Smooth muscle cell (in vitro differentiated cells): Measurements from ENCODE around the gene CEP120. TPM values are rescaled to one million over a fixed set of nuclear protein-coding genes. Genes with fewer than 3 reads are reported as not detected.
A peak's percentile ranks its signal among the peaks of the same experiment; 100 is the strongest.

Source experiments
- DNase-seq: peaks from one replicate; lab custom pipeline; 2025; ENCODE audit not compliant: unreplicated experiment; lab: John Stamatoyannopoulos, UW
- H2AFZ ChIP-seq: fragments of 200-600 bp; sonication (generic); 2 replicates; pipeline ENCODE4 v1.6.0; 2016; ENCODE audit warnings: antibody characterized with exemption, low read depth, mild to moderate bottlenecking
- H3F3A ChIP-seq: fragments of 200-600 bp; sonication (generic); 2 replicates; pipeline ENCODE4 v1.6.0; 2017; ENCODE audit warnings: antibody characterized with exemption, low read depth
- H3K27ac ChIP-seq: fragments of 200-600 bp; sonication (generic); 2 replicates; pipeline ENCODE4 v1.5.1; 2016; ENCODE audit warnings: low read depth, mild to moderate bottlenecking
- H3K27me3 ChIP-seq: fragments of 200-600 bp; sonication (generic); 2 replicates; pipeline ENCODE4 v1.6.1; 2016; ENCODE audit warnings: low read depth, mild to moderate bottlenecking
- H3K36me3 ChIP-seq: fragments of 200-600 bp; sonication (generic); 2 replicates; pipeline ENCODE4 v1.5.1; 2016; ENCODE audit warnings: low read depth
- H3K4me1 ChIP-seq: fragments of 200-600 bp; sonication (generic); 2 replicates; pipeline ENCODE4 v1.5.1; 2016; ENCODE audit warnings: low read depth
- H3K4me2 ChIP-seq: fragments of 200-600 bp; sonication (generic); 2 replicates; pipeline ENCODE4 v1.6.0; 2016; ENCODE audit warnings: mild to moderate bottlenecking
- H3K4me3 ChIP-seq: fragments of 200-600 bp; sonication (generic); 2 replicates; pipeline ENCODE4 v1.5.1; 2016; ENCODE audit warnings: mild to moderate bottlenecking
- H3K79me2 ChIP-seq: fragments of 200-600 bp; sonication (generic); 2 replicates; pipeline ENCODE4 v1.6.0; 2016; ENCODE audit warnings: low read depth, mild to moderate bottlenecking
- H3K9ac ChIP-seq: fragments of 200-600 bp; sonication (generic); 2 replicates; pipeline ENCODE4 v1.6.0; 2016; ENCODE audit warnings: low read depth
- H3K9me3 ChIP-seq: fragments of 200-600 bp; sonication (generic); replicated peaks from 2 replicates; pipeline ENCODE4 v1.5.1; 2016; ENCODE audit warnings: low read depth
- H4K20me1 ChIP-seq: fragments of 200-600 bp; sonication (generic); 2 replicates; pipeline ENCODE4 v1.6.0; 2016; ENCODE audit warnings: low read depth
- WGBS: methylation state at CpG from one replicate; pipeline ENCODE4 v1.1.7; 2016; ENCODE audit warnings: low lambda C conversion rate; 5-methylcytosine and 5-hydroxymethylcytosine counted together
- polyA plus RNA-seq: library from polyadenylated mRNA; unstranded; fragments of >200 nt; fragmentation: Nextera tagmentation; extraction: Ambion mirVana; gene quantifications from 2 replicates; pipeline ENCODE4 v1.2.1, GENCODE V29; 2016
- total RNA-seq: library from RNA; depleted of rRNA; stranded (reverse); fragments of >200 nt; gene quantifications from 2 replicates; pipeline ENCODE4 v1.2.3, GENCODE V29; 2014
- TF ChIP-seq, protein P1 (sequence below): fragments of 200-600 bp; sonication (generic); IDR thresholded peaks from 2 replicates; pipeline ENCODE4 v1.5.1; 2017; ENCODE audit warnings: borderline replicate concordance, mild to moderate bottlenecking, antibody characterized with exemption; ENCODE audit not compliant: insufficient read depth, poor library complexity, severe bottlenecking

The CEP120 gene
- total and polyA plus RNA-seq, 2 experiments from 2014 or later, result 6.5 to 30.2 TPM

DNA sequence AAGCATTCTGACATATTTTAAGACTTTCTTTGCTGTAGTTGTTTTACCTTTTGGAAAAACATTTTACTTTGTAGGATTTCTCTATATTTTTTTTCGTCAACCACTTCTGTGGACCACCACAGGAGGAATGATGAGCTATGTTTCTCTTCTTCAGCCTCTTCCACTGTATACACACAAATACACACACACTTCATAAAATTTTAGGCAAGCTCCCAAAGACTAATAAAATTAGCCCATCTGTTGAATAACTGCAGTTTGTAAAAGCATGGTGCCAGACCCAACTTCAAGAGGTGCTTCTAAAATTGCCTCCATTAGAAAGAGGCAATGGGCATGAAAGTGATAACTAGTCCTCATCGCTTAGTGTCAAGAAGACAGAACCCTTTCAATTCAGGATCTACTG is 4.1 kb upstream of the CEP120 start:
- H3K4me1 ChIP-seq, result peaks cover 6% of the 10 kb centered on the region
- no peak overlapping the region for H3K27ac ChIP-seq
- no peak overlapping the region for H3K4me3 ChIP-seq
- TF ChIP-seq, protein P1, sequence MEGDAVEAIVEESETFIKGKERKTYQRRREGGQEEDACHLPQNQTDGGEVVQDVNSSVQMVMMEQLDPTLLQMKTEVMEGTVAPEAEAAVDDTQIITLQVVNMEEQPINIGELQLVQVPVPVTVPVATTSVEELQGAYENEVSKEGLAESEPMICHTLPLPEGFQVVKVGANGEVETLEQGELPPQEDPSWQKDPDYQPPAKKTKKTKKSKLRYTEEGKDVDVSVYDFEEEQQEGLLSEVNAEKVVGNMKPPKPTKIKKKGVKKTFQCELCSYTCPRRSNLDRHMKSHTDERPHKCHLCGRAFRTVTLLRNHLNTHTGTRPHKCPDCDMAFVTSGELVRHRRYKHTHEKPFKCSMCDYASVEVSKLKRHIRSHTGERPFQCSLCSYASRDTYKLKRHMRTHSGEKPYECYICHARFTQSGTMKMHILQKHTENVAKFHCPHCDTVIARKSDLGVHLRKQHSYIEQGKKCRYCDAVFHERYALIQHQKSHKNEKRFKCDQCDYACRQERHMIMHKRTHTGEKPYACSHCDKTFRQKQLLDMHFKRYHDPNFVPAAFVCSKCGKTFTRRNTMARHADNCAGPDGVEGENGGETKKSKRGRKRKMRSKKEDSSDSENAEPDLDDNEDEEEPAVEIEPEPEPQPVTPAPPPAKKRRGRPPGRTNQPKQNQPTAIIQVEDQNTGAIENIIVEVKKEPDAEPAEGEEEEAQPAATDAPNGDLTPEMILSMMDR, result no peak
- peaks cover 6% of the 10 kb centered on the region for H3K79me2 ChIP-seq
- no peak for DNase-seq
- 87% methylated on average over 2 of the region's 2 CpGs for WGBS
- H3K4me2 ChIP-seq, result no peak overlapping the region
- H3K27me3 ChIP-seq, result no peaks in the 10 kb centered on the region
- H2AFZ ChIP-seq, result no peak overlapping the region
- H3K36me3 ChIP-seq, result no peaks in the 10 kb centered on the region
- H3F3A ChIP-seq, result peaks cover 8% of the 10 kb centered on the region
- H3K9me3 ChIP-seq, result no peaks in the 10 kb centered on the region
- H3K9ac ChIP-seq, result no peak overlapping the region
- H4K20me1 ChIP-seq, result no peaks in the 10 kb centered on the region

DNA sequence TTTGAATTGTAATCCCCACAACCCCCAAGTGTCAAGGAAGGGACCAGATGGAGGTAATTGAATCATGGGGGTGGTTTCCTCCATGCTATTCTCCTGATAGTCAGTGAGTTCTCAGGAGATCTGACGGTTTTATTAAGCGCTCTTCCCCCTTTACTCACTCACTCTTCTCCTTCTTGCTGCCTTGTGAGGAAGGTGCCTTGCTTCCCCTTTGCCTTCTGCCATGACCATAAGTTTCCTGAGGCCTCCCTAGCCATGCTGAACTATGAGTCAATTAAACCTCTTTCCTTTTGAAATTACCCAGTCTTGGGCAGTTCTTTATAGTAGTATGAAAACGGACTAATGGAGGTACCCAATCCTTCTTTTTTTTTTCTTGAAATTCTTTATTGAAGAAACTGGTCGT is 2.2 kb upstream of the CEP120 start:
- peaks cover 22% of the 10 kb centered on the region for H3K79me2 ChIP-seq
- no peaks in the 10 kb centered on the region for H3K27me3 ChIP-seq
- H2AFZ ChIP-seq, result no peak overlapping the region
- no peak overlapping the region for H3K27ac ChIP-seq
- no peaks in the 10 kb centered on the region for H3K36me3 ChIP-seq
- H3F3A ChIP-seq, result peaks cover 8% of the 10 kb centered on the region
- H4K20me1 ChIP-seq, result no peaks in the 10 kb centered on the region
- 95% methylated on average over 4 of the region's 4 CpGs for WGBS
- no peak overlapping the region for H3K4me3 ChIP-seq
- TF ChIP-seq, protein P1, result no peak
- DNase-seq, result no peak
- no peak overlapping the region for H3K4me2 ChIP-seq
- H3K4me1 ChIP-seq, result peaks cover 14% of the 10 kb centered on the region
- no peak overlapping the region for H3K9ac ChIP-seq
- no peaks in the 10 kb centered on the region for H3K9me3 ChIP-seq

DNA sequence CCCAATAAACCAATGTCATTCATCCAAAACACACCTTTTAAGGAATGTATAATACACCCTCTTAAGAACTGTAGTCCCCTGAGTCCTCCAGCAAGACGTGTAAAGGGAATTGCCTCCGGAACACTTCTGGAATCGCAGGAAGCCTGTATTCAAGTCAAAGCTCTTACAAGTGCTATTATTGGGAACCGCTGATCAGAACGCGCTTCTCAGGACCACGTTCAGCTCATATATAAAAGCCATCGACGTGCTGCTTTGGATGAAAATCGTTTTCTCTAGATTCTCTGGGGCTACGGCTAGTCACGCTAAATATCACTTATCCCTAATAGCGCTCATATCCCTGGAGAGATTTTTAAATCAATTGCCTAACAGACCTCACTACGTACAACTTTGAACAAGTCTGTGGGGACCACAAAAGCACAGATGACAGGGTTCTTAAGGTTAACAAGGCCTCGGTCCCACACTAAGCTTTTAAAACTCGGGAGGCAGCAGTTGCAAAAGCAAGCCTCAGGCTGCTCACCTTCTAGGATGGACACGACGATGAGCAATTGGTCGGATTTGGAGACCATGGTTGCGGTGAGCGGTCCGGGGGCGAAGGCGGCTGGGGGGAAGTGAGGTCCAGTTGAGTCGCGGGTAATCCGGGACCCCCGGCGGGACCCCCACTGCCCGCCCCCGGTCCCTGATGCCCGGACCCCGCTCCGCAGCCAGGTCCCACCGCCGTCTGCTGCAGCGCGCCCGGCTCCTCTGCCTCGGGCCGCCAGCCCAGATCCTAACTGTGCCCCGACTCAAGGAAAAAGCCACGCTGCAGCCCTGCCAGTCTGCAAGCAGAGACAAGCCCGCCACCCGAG is 548 bp downstream of the CEP120 start:
- H4K20me1 ChIP-seq, result no peaks in the 10 kb centered on the region
- TF ChIP-seq, protein P1, result no peak

More for the DNA sequence above, 548 bp downstream of the CEP120 start:
- H3K4me3 ChIP-seq, result peak overlapping the region; percentile 87
- H3K27me3 ChIP-seq, result no peaks in the 10 kb centered on the region
- peaks cover 32% of the 10 kb centered on the region for H3K79me2 ChIP-seq
- no peaks in the 10 kb centered on the region for H3K9me3 ChIP-seq
- peaks cover 14% of the 10 kb centered on the region for H3K4me1 ChIP-seq
- H3K4me2 ChIP-seq, result peak overlapping the region; percentile 98
- no peak for DNase-seq
- under 1% methylated on average over 29 of the region's 45 CpGs for WGBS
- peaks cover 3% of the 10 kb centered on the region for H3K36me3 ChIP-seq
- H3K27ac ChIP-seq, result peak overlapping the region; percentile 68
- H2AFZ ChIP-seq, result peak overlapping the region; percentile 87
- H3K9ac ChIP-seq, result peak overlapping the region; percentile 86
- H3F3A ChIP-seq, result no peaks in the 10 kb centered on the region
